Measurements from ENCODE around the gene ANXA4. TPM values are rescaled to one million over a fixed set of nuclear protein-coding genes. Genes with fewer than 3 reads are reported as not detected.

The ANXA4 gene
- total and polyA plus RNA-seq, 9 donors, result 20.2 to 51.1 (median 30.3) TPM

DNA sequence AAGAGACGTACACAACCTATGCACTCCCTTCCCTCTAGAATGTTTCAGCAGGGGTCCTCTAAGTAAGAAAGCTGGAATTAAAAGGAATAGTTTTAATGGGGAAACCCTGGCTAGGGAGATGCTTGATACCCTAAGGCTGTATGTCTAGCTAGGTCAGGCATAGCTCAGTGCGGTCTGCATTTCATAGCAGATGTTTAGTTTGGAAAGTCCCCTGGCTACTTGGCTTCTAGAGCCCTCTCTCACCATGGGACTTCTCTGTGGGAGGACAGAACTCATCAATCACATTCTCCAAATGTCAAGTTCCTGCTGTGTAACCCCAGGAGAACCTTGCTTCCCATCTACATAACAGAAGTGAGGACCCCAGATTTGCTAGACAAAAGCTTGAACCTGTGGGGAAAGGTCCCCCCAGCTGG, 24.1 kb upstream of the ANXA4 start:
- no peaks in the 10 kb centered on the region for H3K27me3 ChIP-seq (ENCODE audit: control insufficient read depth, insufficient read depth, low read length)
- WGBS (ENCODE audit: insufficient coverage), result 40% methylated on average over 1 of the region's 2 CpGs
- DNase-seq, result no peak
- H3K36me3 ChIP-seq (ENCODE audit: control insufficient read depth, insufficient read depth, low read length), result no peaks in the 10 kb centered on the region
- H3K4me1 ChIP-seq (ENCODE audit: control insufficient read depth, insufficient read depth, low read length), result no peaks in the 10 kb centered on the region
- H3K4me3 ChIP-seq (ENCODE audit: low read length), result no peak overlapping the region
- no peaks in the 10 kb centered on the region for H3K9me3 ChIP-seq (replicated peaks; ENCODE audit: control insufficient read depth, low read depth, low read length)
- no peak overlapping the region for H3K27ac ChIP-seq (ENCODE audit: low read length)

- no peaks in the 10 kb centered on the region for H3K36me3 ChIP-seq (ENCODE audit: control insufficient read depth, insufficient read depth, low read length)
- no peak overlapping the region for H3K4me3 ChIP-seq (ENCODE audit: low read length)
- DNase-seq, result no peak
- WGBS (ENCODE audit: insufficient coverage), result 80% methylated on average over 5 of the region's 5 CpGs
- no peaks in the 10 kb centered on the region for H3K9me3 ChIP-seq (replicated peaks; ENCODE audit: control insufficient read depth, low read depth, low read length)
- H3K4me1 ChIP-seq (ENCODE audit: control insufficient read depth, insufficient read depth, low read length), result no peaks in the 10 kb centered on the region
- no peaks in the 10 kb centered on the region for H3K27me3 ChIP-seq (ENCODE audit: control insufficient read depth, insufficient read depth, low read length)
- H3K27ac ChIP-seq (ENCODE audit: low read length), result no peak overlapping the region
These were observed 23.5 kb upstream of the ANXA4 start for GRCh38 chr2:69718338-69718965.

DNA sequence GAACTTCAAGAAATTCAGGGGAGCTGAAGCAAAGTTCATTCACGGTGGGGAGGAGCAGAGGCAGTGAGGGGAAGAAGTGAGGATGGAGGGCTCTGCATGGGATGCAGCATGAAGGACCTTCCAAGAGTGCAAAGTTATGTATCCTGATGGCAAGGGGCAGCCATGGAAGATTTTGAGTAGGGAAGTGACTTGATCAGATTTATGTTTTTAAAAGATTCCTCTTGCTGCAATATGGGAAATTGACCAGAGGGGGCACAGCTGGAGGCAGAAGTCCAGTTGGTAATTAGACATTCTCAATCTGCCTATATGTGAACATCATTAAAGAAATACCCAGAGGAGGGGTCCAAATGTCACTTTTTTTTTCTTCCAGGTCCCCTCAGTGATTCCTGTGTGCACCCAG, 21.5 kb upstream of the ANXA4 start:
- no peak overlapping the region for H3K4me3 ChIP-seq (ENCODE audit: low read length)
- 71% methylated on average over 1 of the region's 1 CpG for WGBS (ENCODE audit: insufficient coverage)

DNA sequence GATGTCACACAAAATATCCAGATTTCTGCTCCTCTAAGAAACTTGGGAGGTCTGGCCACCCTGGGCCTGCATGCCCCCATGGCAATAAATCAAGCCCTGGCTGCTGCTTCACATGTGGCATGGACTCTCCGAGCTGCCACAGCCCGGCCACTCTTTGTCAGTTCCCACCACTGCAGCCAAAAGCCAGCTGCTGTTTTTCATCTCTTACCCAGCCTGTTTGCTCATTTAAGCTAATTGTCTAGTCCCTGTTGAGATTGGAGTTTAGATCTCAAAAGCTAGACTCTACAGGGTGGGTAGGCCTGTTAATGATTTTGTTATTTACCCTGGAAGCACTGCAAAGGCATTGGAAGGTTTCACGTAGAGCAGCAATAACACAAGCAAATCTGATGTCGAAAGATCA, 20.9 kb upstream of the ANXA4 start:
- 62% methylated on average over 3 of the region's 4 CpGs for WGBS (ENCODE audit: insufficient coverage)
- Histone ChIP-seq H3K27me3 (ENCODE audit: control insufficient read depth, insufficient read depth, low read length) (no peaks in the 10 kb centered on the region), H3K9me3 (replicated peaks; ENCODE audit: control insufficient read depth, low read depth, low read length) (no peaks in the 10 kb centered on the region), H3K4me1 (ENCODE audit: control insufficient read depth, insufficient read depth, low read length) (peaks cover 3% of the 10 kb centered on the region), H3K4me3 (ENCODE audit: low read length) (no peak overlapping the region), H3K27ac (ENCODE audit: low read length) (no peak overlapping the region), H3K36me3 (ENCODE audit: control insufficient read depth, insufficient read depth, low read length) (no peaks in the 10 kb centered on the region)
- DNase-seq, result no peak

More for the DNA sequence above, 21.5 kb upstream of the ANXA4 start:
- Histone ChIP-seq H3K36me3 (ENCODE audit: control insufficient read depth, insufficient read depth, low read length) (no peaks in the 10 kb centered on the region), H3K27me3 (ENCODE audit: control insufficient read depth, insufficient read depth, low read length) (no peaks in the 10 kb centered on the region), H3K4me1 (ENCODE audit: control insufficient read depth, insufficient read depth, low read length) (peaks cover 3% of the 10 kb centered on the region), H3K27ac (ENCODE audit: low read length) (no peak overlapping the region), H3K9me3 (replicated peaks; ENCODE audit: control insufficient read depth, low read depth, low read length) (no peaks in the 10 kb centered on the region)
- no peak for DNase-seq

DNA sequence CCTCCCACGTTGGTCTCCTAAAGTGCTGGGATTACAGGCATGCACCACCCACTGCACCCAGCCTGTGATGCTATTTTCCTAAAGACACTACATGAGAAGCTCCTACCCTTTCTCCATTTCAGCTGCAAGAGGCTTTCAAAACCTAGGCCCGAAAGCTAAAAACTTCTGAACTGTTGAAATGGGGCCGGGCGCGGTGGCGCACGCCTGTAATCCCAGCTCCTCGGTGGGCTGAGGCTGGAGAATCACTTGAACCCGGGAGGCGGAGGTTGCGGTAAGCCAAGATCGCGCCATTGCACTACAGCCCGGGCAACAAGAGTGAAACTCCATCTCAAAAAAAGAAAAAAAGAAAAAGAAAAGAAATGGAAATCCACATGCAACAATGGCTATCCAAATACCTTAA, 18.1 kb upstream of the ANXA4 start:
- Histone ChIP-seq H3K27ac (ENCODE audit: low read length) (no peak overlapping the region), H3K27me3 (ENCODE audit: control insufficient read depth, insufficient read depth, low read length) (no peaks in the 10 kb centered on the region), H3K4me1 (ENCODE audit: control insufficient read depth, insufficient read depth, low read length) (peaks cover 3% of the 10 kb centered on the region), H3K36me3 (ENCODE audit: control insufficient read depth, insufficient read depth, low read length) (no peaks in the 10 kb centered on the region), H3K9me3 (replicated peaks; ENCODE audit: control insufficient read depth, low read depth, low read length) (no peaks in the 10 kb centered on the region), H3K4me3 (ENCODE audit: low read length) (no peak overlapping the region)
- 86% methylated on average over 11 of the region's 14 CpGs for WGBS (ENCODE audit: insufficient coverage)
- no peak for DNase-seq

- Histone ChIP-seq H3K4me1 (ENCODE audit: control insufficient read depth, insufficient read depth, low read length) (peaks cover 3% of the 10 kb centered on the region), H3K4me3 (ENCODE audit: low read length) (peak overlapping the region; percentile 9), H3K9me3 (replicated peaks; ENCODE audit: control insufficient read depth, low read depth, low read length) (no peaks in the 10 kb centered on the region), H3K27me3 (ENCODE audit: control insufficient read depth, insufficient read depth, low read length) (no peaks in the 10 kb centered on the region), H3K36me3 (ENCODE audit: control insufficient read depth, insufficient read depth, low read length) (no peaks in the 10 kb centered on the region), H3K27ac (ENCODE audit: low read length) (no peak overlapping the region)
- DNase-seq, result peak; percentile 89
- WGBS (ENCODE audit: insufficient coverage), result 0% methylated on average over 8 of the region's 13 CpGs
These were observed 17.3 kb upstream of the ANXA4 start for GRCh38 chr2:69724540-69725159.

DNA sequence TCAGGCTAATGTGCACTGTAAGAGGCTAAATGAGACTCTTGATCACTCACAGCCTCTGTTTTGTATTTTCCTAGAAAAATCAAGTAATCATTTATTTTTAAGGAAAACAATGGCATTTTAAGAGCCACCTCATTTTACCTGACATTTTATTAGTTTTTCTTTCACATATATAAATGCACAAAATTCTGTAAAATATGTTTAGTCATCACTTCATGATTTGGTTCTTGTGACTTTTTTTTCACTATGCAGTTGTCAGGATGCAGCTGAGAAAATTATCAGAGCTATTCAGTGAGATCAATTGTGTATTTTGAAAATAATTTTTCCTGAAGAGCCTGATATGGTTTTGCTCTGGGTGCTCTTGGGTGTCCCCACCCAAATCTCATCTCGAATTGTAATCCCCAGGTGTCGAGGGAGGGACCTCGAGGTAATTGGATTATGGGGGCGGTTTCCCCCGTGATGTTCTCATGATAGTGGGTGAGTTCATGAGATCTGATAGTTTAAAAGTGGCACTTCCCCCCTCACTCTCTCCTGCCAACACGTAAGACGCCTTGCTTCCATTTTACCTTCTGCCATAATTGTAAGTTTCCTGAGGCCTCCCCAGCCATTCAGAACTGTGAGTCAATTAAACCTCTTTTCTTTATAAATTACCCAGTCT, 16.1 kb upstream of the ANXA4 start:
- no peak overlapping the region for H3K27ac ChIP-seq (ENCODE audit: low read length)
- H3K36me3 ChIP-seq (ENCODE audit: control insufficient read depth, insufficient read depth, low read length), result no peaks in the 10 kb centered on the region
- H3K4me3 ChIP-seq (ENCODE audit: low read length), result no peak overlapping the region
- no peaks in the 10 kb centered on the region for H3K27me3 ChIP-seq (ENCODE audit: control insufficient read depth, insufficient read depth, low read length)
- H3K4me1 ChIP-seq (ENCODE audit: control insufficient read depth, insufficient read depth, low read length), result peaks cover 3% of the 10 kb centered on the region
- DNase-seq, result no peak
- WGBS (ENCODE audit: insufficient coverage), result no CpG with 5 or more reads among the region's 7 CpGs
- H3K9me3 ChIP-seq (replicated peaks; ENCODE audit: control insufficient read depth, low read depth, low read length), result no peaks in the 10 kb centered on the region

DNA sequence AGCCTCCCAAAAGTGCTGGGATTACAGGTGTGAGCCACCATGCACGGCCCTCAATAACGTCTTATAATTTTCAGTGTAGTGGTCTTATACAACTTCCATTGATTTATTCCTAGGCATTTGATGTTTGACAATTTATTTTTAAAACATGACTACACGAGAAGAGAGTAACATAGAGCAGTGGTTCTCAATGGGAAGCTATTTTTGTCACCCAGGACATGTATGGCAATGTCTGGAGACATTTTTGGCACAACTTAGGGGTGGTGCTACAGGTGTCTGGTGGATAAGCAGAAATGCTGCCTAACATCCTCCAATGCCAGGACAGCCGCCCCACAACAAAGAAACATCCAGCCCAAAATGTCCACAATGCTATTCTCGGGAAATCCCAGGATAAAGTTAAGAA, 12.7 kb upstream of the ANXA4 start:
- Histone ChIP-seq H3K4me3 (ENCODE audit: low read length) (no peak overlapping the region), H3K27me3 (ENCODE audit: control insufficient read depth, insufficient read depth, low read length) (no peaks in the 10 kb centered on the region), H3K27ac (ENCODE audit: low read length) (no peak overlapping the region), H3K9me3 (replicated peaks; ENCODE audit: control insufficient read depth, low read depth, low read length) (no peaks in the 10 kb centered on the region), H3K36me3 (ENCODE audit: control insufficient read depth, insufficient read depth, low read length) (no peaks in the 10 kb centered on the region), H3K4me1 (ENCODE audit: control insufficient read depth, insufficient read depth, low read length) (peaks cover 6% of the 10 kb centered on the region)
- DNase-seq, result no peak
- WGBS (ENCODE audit: insufficient coverage), result no CpG with 5 or more reads among the region's 5 CpGs

GRCh38 chr2:69729781-69730180, 12.2 kb upstream of the ANXA4 start:
- Histone ChIP-seq H3K27ac (ENCODE audit: low read length) (no peak overlapping the region), H3K9me3 (replicated peaks; ENCODE audit: control insufficient read depth, low read depth, low read length) (no peaks in the 10 kb centered on the region), H3K27me3 (ENCODE audit: control insufficient read depth, insufficient read depth, low read length) (no peaks in the 10 kb centered on the region), H3K4me3 (ENCODE audit: low read length) (no peak overlapping the region), H3K4me1 (ENCODE audit: control insufficient read depth, insufficient read depth, low read length) (peaks cover 5% of the 10 kb centered on the region), H3K36me3 (ENCODE audit: control insufficient read depth, insufficient read depth, low read length) (no peaks in the 10 kb centered on the region)
- WGBS (ENCODE audit: insufficient coverage), result 74% methylated on average over 2 of the region's 5 CpGs
- no peak for DNase-seq

- no peak overlapping the region for H3K27ac ChIP-seq (ENCODE audit: low read length)
- WGBS (ENCODE audit: insufficient coverage), result no CpG with 5 or more reads among the region's 6 CpGs
- H3K9me3 ChIP-seq (replicated peaks; ENCODE audit: control insufficient read depth, low read depth, low read length), result no peaks in the 10 kb centered on the region
- peaks cover 3% of the 10 kb centered on the region for H3K4me1 ChIP-seq (ENCODE audit: control insufficient read depth, insufficient read depth, low read length)
- no peaks in the 10 kb centered on the region for H3K27me3 ChIP-seq (ENCODE audit: control insufficient read depth, insufficient read depth, low read length)
- H3K36me3 ChIP-seq (ENCODE audit: control insufficient read depth, insufficient read depth, low read length), result no peaks in the 10 kb centered on the region
- peak; percentile 27 for DNase-seq
- H3K4me3 ChIP-seq (ENCODE audit: low read length), result no peak overlapping the region
These were observed 10.6 kb upstream of the ANXA4 start for GRCh38 chr2:69731147-69731970.
